Osteocyte (in vitro differentiated cells): ENCODE results near the gene ROR2. TPM values are rescaled to one million over a fixed set of nuclear protein-coding genes. Genes with fewer than 3 reads are reported as not detected.

Experiments used
- DNase-seq: peaks from one replicate; pipeline ENCODE4 v3.0.0; 2021; ENCODE audit warnings: mixed read lengths; ENCODE audit not compliant: unreplicated experiment; ENCODE audit errors: extremely low spot score
- H3K27ac Mint-ChIP-seq: one replicate; pipeline ENCODE4 v1.8.0; 2021; ENCODE audit warnings: mild to moderate bottlenecking, mixed read lengths; ENCODE audit not compliant: unreplicated experiment
- H3K27me3 Mint-ChIP-seq: one replicate; pipeline ENCODE4 v1.8.0; 2021; ENCODE audit warnings: mixed read lengths; ENCODE audit not compliant: unreplicated experiment
- H3K36me3 Mint-ChIP-seq: one replicate; pipeline ENCODE4 v1.8.0; 2021; ENCODE audit warnings: mixed read lengths; ENCODE audit not compliant: unreplicated experiment
- H3K4me1 Mint-ChIP-seq: one replicate; pipeline ENCODE4 v1.8.0; 2021; ENCODE audit warnings: mixed read lengths; ENCODE audit not compliant: unreplicated experiment
- H3K4me3 Mint-ChIP-seq: one replicate; pipeline ENCODE4 v1.8.0; 2021; ENCODE audit warnings: mild to moderate bottlenecking, moderate library complexity, mixed read lengths; ENCODE audit not compliant: unreplicated experiment
- H3K9me3 Mint-ChIP-seq: one replicate; pipeline ENCODE4 v1.8.0; 2021; ENCODE audit warnings: mixed read lengths; ENCODE audit not compliant: unreplicated experiment
- CTCF ChIP-seq: fragments of 200-600 bp; sonication (generic); IDR thresholded peaks from 2 replicates; pipeline ENCODE4 v1.5.0; 2021; ENCODE audit warnings: antibody characterized with exemption, mild to moderate bottlenecking, moderate library complexity
- total RNA-seq: library from RNA; stranded (reverse); gene quantifications from 2 replicates; pipeline ENCODE4 v1.2.1, GENCODE V29; 2021

Gene ROR2
- total RNA-seq, 1 donor from 2014 or later, result 48.2 TPM

- peak; percentile 88 for DNase-seq
- TF ChIP-seq CTCF, result no peak
- peaks cover 46% of the 10 kb centered on the region for H3K4me1 Mint-ChIP-seq
Observed at GRCh38 chr9:91824601-91825305, 125.3 kb downstream of the ROR2 start.

GRCh38 chr9:91824151-91824550 is 125.9 kb downstream of the ROR2 start:
- Mint-ChIP-seq H3K27me3 (no peaks in the 10 kb centered on the region), H3K36me3 (no peaks in the 10 kb centered on the region), H3K27ac (peak overlapping the region; percentile 93), H3K4me3 (peak overlapping the region; percentile 59), H3K4me1 (peaks cover 46% of the 10 kb centered on the region), H3K9me3 (peaks cover 6% of the 10 kb centered on the region)
- DNase-seq, result no peak
- no peak for TF ChIP-seq CTCF

More at GRCh38 chr9:91824601-91825305, 125.3 kb downstream of the ROR2 start:
- no peaks in the 10 kb centered on the region for H3K27me3 Mint-ChIP-seq
- no peaks in the 10 kb centered on the region for H3K36me3 Mint-ChIP-seq
- H3K27ac Mint-ChIP-seq, result peak overlapping the region; percentile 93
- peaks cover 6% of the 10 kb centered on the region for H3K9me3 Mint-ChIP-seq
- H3K4me3 Mint-ChIP-seq, result peak overlapping the region; percentile 59

GRCh38 chr9:91820949-91821880 is 128.8 kb downstream of the ROR2 start:
- no peak for DNase-seq

GRCh38 chr9:91820126-91820750 is 129.8 kb downstream of the ROR2 start:
- Mint-ChIP-seq H3K4me1 (peaks cover 64% of the 10 kb centered on the region), H3K4me3 (no peak overlapping the region), H3K27ac (no peak overlapping the region), H3K27me3 (no peaks in the 10 kb centered on the region), H3K9me3 (peaks cover 6% of the 10 kb centered on the region), H3K36me3 (no peaks in the 10 kb centered on the region)
- no peak for TF ChIP-seq CTCF
- no peak for DNase-seq

More at GRCh38 chr9:91820949-91821880, 128.8 kb downstream of the ROR2 start:
- H3K27ac Mint-ChIP-seq, result no peak overlapping the region
- H3K27me3 Mint-ChIP-seq, result no peaks in the 10 kb centered on the region
- no peak for TF ChIP-seq CTCF
- no peak overlapping the region for H3K4me3 Mint-ChIP-seq
- peaks cover 6% of the 10 kb centered on the region for H3K9me3 Mint-ChIP-seq
- peaks cover 61% of the 10 kb centered on the region for H3K4me1 Mint-ChIP-seq
- no peaks in the 10 kb centered on the region for H3K36me3 Mint-ChIP-seq
